Measurements from ENCODE around the gene ESPNL.
A peak's percentile ranks its signal among the peaks of the same experiment; 100 is the strongest.

Gene ESPNL

DNA sequence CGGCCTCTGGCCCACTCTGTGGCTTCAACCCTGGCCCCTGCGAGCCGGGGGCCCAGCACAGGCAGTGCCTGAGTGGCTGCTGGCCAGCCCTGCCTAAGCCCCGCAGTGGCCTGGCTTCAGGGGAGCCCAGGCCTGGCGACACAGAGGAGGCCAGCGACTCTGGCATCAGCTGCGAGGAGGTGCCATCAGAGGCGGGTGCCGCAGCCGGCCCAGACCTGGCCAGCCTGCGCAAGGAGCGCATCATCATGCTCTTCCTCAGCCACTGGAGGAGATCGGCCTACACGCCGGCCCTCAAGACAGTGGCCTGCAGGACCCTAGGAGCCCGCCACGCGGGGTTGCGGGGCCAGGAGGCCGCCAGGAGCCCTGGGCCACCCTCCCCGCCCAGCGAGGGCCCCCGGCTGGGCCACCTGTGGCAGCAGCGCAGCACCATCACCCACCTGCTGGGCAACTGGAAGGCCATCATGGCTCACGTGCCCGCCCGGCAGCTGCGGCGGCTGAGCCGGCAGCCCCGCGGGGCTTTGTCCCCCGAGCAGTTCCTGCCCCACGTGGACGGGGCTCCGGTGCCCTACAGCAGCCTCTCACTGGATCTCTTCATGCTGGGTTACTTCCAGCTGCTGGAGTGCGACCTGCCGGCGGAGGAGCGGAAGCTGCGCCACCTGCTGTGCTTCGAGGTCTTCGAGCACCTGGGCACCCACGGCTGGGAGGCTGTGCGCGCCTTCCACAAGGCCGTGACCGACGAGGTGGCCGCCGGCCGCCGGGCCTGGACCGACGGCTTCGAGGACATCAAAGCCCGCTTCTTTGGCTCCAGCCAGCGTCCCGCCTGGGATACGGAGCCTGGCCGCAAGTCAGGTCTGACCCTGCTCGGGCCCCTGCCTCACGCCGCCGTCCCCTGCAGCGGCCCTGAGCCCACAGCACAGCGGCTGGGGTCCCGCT is 30.8 kb downstream of the ESPNL start:
- peak; percentile 24 for DNase-seq

GRCh38 chr2:238131761-238132462 is 31.8 kb downstream of the ESPNL start:
- peak; percentile 10 for DNase-seq

- DNase-seq, result peak; percentile 24
Measured at GRCh38 chr2:238132463-238133450, 32.6 kb downstream of the ESPNL start.

- DNase-seq, result peak; percentile 22
Measured at GRCh38 chr2:238133499-238134392, 33.6 kb downstream of the ESPNL start.

GRCh38 chr2:238134393-238134785 is 34.2 kb downstream of the ESPNL start:
- DNase-seq, result peak; percentile 24

DNA sequence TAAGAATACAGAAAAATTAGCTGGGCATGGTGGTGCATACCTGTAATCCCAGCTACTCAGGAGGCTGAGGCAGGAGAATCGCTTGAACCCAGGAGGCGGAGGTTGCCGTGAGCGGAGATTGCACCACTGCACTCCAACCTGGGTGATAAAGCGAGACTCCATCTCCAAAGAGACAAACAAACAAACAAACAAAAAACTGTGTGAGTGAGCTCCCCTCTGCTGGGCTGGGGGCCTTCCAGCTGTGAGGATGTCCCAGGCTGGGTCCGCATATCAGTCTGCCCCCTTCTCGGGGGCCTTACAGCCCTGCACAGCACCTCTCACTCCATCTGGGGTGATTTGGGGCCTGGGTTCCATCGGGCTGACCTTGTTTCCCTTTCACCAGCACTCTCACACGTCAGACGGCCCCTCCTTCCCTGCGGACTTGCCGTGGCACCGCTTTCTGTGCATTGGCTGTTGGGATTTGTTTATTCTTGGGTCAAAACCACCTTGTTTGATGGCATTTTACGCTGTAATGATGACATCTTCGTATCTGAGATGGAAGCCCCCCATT is 35.5 kb downstream of the ESPNL start:
- DNase-seq, result no peak

DNA sequence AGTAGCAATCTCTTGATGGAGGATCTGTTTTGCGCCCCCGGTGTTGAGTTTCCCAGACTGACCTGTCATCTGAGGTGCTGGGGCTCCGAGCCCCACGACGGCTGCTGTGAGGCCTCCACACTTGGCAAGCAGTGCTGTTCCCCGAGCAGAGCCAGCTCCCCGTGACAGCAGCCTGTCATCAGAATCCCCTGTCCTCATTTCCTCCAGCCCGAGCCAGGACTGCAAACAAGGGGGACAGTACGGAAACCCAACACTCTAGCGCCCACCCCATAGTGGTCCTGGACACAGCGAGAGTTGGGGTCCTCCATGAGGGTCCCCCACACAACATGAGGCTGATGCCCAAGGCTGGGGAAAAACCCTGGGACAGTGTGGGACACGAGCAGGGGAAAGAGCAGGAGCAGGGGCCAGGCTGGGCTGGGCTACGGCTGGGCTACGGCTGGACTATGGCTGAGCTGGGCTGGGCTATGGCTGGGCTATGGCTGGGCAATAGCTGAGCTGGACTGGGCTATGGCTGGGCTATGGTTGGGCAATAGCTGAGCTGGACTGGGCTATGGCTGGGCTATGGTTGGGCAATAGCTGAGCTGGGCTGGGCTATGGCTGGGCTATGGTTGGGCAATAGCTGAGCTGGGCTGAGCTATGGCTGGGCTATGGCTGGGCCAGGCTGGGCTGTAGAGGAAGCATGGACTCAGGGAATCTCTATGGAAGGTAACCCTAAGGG is 36.8 kb downstream of the ESPNL start:
- no peak for DNase-seq

DNA sequence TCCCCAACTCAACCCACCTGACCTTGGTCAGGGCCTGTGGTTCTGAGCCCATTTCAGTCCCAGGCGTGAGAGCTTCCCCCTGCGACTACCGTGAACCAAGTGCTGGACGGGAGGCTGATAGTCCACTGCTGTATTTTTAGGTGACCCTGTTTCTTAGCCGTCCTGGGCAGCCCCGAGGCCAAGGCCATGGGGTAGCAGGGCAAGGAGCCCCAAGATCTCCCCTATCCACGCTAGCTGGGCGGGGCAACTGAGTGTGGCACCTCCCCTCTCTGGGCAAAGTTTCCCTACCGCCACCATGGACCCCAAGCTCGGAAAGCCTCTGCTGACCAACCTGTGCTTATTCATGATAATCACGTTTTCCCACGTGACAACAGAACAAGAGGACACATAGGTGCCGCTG is 37.7 kb downstream of the ESPNL start:
- DNase-seq, result no peak

DNA sequence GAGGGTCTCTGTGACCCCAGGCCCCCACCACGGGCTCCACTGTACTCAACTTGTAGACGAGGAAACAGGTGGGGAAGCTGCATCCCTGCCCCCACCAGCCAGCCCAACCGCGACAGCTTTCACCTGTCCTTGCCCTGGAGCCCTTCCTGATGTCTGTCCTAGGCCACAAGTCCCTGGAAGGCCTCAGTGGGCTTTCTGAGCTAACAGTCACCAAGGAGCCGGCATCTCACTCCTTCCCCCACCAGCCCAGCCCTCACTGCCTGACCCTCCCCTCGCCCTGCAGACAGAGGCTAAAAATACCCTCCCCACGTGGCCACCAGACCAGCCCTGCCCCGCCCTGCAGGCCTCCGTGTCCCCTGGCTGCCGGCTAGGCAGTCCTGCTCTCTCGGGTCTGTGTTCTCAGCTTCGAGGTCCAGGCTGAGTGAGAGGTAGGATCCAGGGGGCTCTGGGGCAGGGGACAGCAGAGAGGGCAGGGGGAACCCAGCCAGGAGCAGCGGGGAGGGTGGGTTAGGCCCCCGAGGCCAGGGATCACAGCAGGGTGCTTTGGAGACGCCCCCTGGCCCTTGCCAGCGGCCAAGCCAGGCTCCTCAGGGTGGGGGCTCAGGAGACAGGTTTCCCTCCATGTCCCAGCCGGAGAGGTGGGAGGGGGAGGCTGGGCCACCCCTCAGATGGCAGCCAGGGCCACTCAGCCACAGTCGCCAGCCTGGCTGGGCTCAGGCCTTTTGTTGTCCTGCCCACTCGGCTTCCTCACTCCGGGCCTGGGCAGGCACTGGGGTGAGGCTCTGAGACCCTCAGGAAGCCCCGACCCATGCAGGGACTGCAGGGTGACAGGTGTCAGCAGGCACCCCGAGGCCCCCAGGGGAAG is 38.4 kb downstream of the ESPNL start, which contains the start of gene KLHL30:
Gene KLHL30, plus strand, starts transcription at position 338 of the 865 bp plus-strand sequence. CDS start 2,087 bp downstream, outside the sequence.
- no peak for DNase-seq

- no peak for DNase-seq
Measured at GRCh38 chr2:238139196-238140039, 39.3 kb downstream of the ESPNL start.

- DNase-seq, result no peak
Measured at GRCh38 chr2:238140040-238140439, 39.9 kb downstream of the ESPNL start.

DNA sequence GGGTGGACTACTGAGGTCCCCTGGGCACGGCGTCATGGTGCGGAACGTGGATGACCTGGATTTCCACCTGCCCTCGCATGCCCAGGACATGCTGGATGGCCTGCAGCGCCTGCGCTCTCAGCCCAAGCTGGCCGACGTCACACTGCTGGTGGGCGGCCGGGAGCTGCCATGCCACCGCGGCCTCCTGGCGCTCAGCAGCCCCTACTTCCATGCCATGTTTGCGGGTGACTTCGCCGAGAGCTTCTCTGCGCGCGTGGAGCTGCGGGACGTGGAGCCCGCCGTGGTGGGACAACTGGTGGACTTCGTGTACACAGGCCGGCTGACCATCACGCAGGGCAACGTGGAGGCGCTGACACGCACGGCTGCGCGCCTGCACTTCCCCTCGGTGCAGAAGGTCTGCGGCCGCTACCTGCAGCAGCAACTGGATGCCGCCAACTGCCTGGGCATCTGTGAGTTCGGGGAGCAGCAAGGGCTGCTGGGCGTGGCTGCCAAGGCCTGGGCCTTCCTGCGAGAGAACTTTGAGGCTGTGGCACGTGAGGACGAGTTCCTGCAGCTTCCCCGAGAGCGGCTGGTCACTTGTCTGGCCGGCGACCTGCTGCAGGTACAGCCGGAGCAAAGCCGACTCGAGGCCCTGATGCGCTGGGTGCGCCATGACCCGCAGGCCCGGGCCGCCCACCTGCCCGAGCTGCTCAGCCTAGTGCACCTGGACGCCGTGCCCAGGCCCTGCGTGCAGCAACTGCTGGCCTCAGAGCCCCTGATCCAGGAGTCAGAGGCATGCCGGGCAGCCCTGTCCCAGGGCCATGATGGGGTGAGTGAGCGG is 40.8 kb downstream of the ESPNL start:
- no peak for DNase-seq

- no peak for DNase-seq
Measured at GRCh38 chr2:238141541-238142318, 41.6 kb downstream of the ESPNL start.

- DNase-seq, result no peak
Measured at GRCh38 chr2:238142382-238143205, 42.5 kb downstream of the ESPNL start.

DNA sequence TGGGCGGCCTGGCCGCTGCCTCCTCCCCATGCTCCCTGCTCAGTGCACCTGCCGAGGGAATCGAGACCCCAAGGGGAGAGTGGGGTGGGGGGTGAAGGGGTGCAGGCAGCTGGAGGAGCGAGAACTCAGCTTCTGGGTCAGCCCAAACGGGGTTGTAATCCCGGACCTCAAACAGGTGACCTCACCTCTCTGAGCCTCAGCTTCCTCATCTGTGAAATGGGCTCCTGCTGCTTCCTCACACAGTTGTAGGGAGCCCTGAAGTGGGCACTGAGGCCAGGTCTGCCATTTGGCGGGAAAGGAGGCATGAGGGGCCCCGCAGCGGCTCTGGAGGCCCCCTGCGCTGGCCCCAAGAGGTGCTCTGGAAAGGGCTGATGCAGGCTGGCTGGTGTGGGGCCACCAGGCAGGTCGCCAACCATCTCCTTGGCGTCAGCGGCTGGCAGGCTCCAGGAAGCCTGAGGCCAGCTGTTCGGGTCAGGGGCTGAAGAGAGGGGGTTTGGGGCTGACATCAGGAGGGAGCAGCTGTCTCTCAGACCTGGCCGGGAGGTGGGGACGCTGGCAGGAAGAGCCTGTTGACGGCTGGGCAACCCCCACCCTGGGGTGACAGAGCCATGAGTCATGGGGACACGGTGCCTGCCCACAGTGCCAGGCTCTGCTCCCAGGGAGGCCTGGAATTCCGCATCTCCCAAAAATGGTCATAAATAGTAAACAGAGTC is 43.3 kb downstream of the ESPNL start:
- no peak for DNase-seq
